HEK293 (cell line): ENCODE data around the gene SOX21.

Experiments
- CTCF ChIA-PET: fragments of 350-600 bp; formaldehyde crosslinking; extraction: SDS; loops from one replicate; lab custom pipeline; 2021; ENCODE audit warnings: antibody characterized with exemption; lab: Yijun Ruan, JAX
- POLR2A ChIA-PET: fragments of 300-600 bp; formaldehyde crosslinking; extraction: SDS; loops from one replicate; lab custom pipeline; 2020; ENCODE audit warnings: antibody characterized with exemption, inconsistent platforms; lab: Yijun Ruan, JAX
- H3K27ac ChIP-seq: fragments of 200-500 bp; sonication (Bioruptor generic); 2 replicates; pipeline ENCODE4 v1.5.1; 2014; ENCODE audit warnings: low read depth, low read length, control low read depth, inconsistent platforms; ENCODE audit errors: extremely low read depth
- H3K36me3 ChIP-seq, 2 experiments: fragments of 200-500 bp in 1 of 2; sonication (Bioruptor generic) in 1 of 2; 1 replicate in 1 of 2; 2 replicates in 1 of 2; pipeline ENCODE4 v1.5.1; 2014 to 2017; ENCODE audit warnings: inconsistent platforms in 2 of 2, low read length in 2 of 2; ENCODE audit not compliant: control insufficient read depth in 2 of 2, insufficient read depth in 1 of 2
- H3K4me1 ChIP-seq: fragments of 200-500 bp; sonication (Bioruptor generic); 2 replicates; pipeline ENCODE4 v1.5.1; 2014; ENCODE audit warnings: mild to moderate bottlenecking, low read length, inconsistent platforms; ENCODE audit not compliant: control insufficient read depth, insufficient read depth
- H3K4me3 ChIP-seq: 2 replicates; pipeline ENCODE4 v1.5.1; 2011; ENCODE audit warnings: low read depth, mild to moderate bottlenecking, control low read depth, low read length, moderate library complexity
- H3K9me3 ChIP-seq: fragments of 200-500 bp; sonication (Bioruptor generic); 2 replicates; pipeline ENCODE4 v1.5.1; 2014; ENCODE audit warnings: low read depth, low read length, inconsistent platforms; ENCODE audit not compliant: control insufficient read depth, insufficient read depth
- AEBP2 ChIP-seq: fragments of 450-650 bp; formaldehyde crosslinking; IDR thresholded peaks from 2 replicates; pipeline ENCODE4 v1.5.1; 2016; ENCODE audit warnings: missing biosample characterization, missing genetic modification characterization, borderline replicate concordance
- HOXC10 ChIP-seq: sonication (generic); formaldehyde crosslinking; IDR thresholded peaks from 2 replicates; pipeline ENCODE4 v1.8.1; 2023; ENCODE audit warnings: mild to moderate bottlenecking, missing genetic modification reagents
- MEIS1 ChIP-seq: sonication (generic); formaldehyde crosslinking; IDR thresholded peaks from 2 replicates; pipeline ENCODE4 v1.8.1; 2022; ENCODE audit warnings: missing genetic modification reagents, mild to moderate bottlenecking, borderline replicate concordance
- PRDM4 ChIP-seq: fragments of 450-650 bp; formaldehyde crosslinking; IDR thresholded peaks from 2 replicates; pipeline ENCODE4 v1.5.1; 2017; ENCODE audit warnings: missing biosample characterization, missing genetic modification characterization
- REST ChIP-seq: fragments of 450-650 bp; formaldehyde crosslinking; IDR thresholded peaks from 2 replicates; pipeline ENCODE4 v1.5.1; 2016; ENCODE audit warnings: missing biosample characterization, missing genetic modification characterization
- SP2 ChIP-seq: fragments of 450-650 bp; formaldehyde crosslinking; IDR thresholded peaks from 2 replicates; pipeline ENCODE4 v1.5.1; 2016; ENCODE audit warnings: missing biosample characterization, missing genetic modification characterization
- YY1 ChIP-seq: fragments of 450-650 bp; formaldehyde crosslinking; IDR thresholded peaks from 2 replicates; pipeline ENCODE4 v1.5.1; 2018; ENCODE audit warnings: missing biosample characterization, missing genetic modification characterization
- ZBTB26 ChIP-seq: fragments of 450-650 bp; formaldehyde crosslinking; optimal IDR thresholded peaks from 2 replicates; pipeline ENCODE3; 2016; ENCODE audit warnings: missing biosample characterization, mild to moderate bottlenecking, missing genetic modification characterization
- ZBTB8A ChIP-seq: fragments of 450-650 bp; formaldehyde crosslinking; IDR thresholded peaks from 2 replicates; pipeline ENCODE4 v1.5.1; 2016; ENCODE audit warnings: missing biosample characterization, missing genetic modification characterization
- ZFHX2 ChIP-seq: fragments of 450-650 bp; formaldehyde crosslinking; conservative IDR thresholded peaks from 2 replicates; pipeline ENCODE4 v1.5.1; 2016; ENCODE audit warnings: missing biosample characterization, missing genetic modification characterization
- ZNF114 ChIP-seq: fragments of 450-650 bp; formaldehyde crosslinking; IDR thresholded peaks from 2 replicates; pipeline ENCODE4 v1.5.0; 2017; ENCODE audit warnings: missing biosample characterization, missing genetic modification characterization
- ZNF121 ChIP-seq: fragments of 450-650 bp; formaldehyde crosslinking; IDR thresholded peaks from 2 replicates; pipeline ENCODE4 v1.5.1; 2016; ENCODE audit warnings: missing biosample characterization, missing genetic modification characterization
- ZNF202 ChIP-seq: fragments of 450-650 bp; formaldehyde crosslinking; IDR thresholded peaks from 2 replicates; pipeline ENCODE4 v1.5.1; 2016; ENCODE audit warnings: missing biosample characterization, missing genetic modification characterization, borderline replicate concordance
- ZNF24 ChIP-seq: fragments of 450-650 bp; formaldehyde crosslinking; IDR thresholded peaks from 2 replicates; pipeline ENCODE4 v1.5.1; 2016; ENCODE audit warnings: missing biosample characterization, missing genetic modification characterization
- ZNF335 ChIP-seq: fragments of 450-650 bp; formaldehyde crosslinking; conservative IDR thresholded peaks from 2 replicates; pipeline ENCODE4 v1.5.1; 2016; ENCODE audit warnings: missing biosample characterization, missing genetic modification characterization
- ZNF394 ChIP-seq: fragments of 450-650 bp; formaldehyde crosslinking; IDR thresholded peaks from 2 replicates; pipeline ENCODE4 v1.5.1; 2016; ENCODE audit warnings: missing biosample characterization, missing genetic modification characterization, mild to moderate bottlenecking, moderate library complexity, borderline replicate concordance
- ZNF529 ChIP-seq: fragments of 450-650 bp; formaldehyde crosslinking; IDR thresholded peaks from 2 replicates; pipeline ENCODE4 v1.5.1; 2017; ENCODE audit warnings: missing genetic modification characterization, missing biosample characterization; ENCODE audit not compliant: insufficient replicate concordance
- ZNF596 ChIP-seq: fragments of 450-650 bp; IDR thresholded peaks from 2 replicates; pipeline ENCODE4 v1.5.0; 2018; ENCODE audit warnings: missing biosample characterization, mild to moderate bottlenecking, missing genetic modification characterization, moderate library complexity
- ZNF629 ChIP-seq: fragments of 450-650 bp; formaldehyde crosslinking; IDR thresholded peaks from 2 replicates; pipeline ENCODE4 v1.5.1; 2017; ENCODE audit warnings: missing biosample characterization, missing genetic modification characterization
- ZNF645 ChIP-seq: fragments of 450-650 bp; formaldehyde crosslinking; IDR thresholded peaks from 2 replicates; pipeline ENCODE4; 2016; ENCODE audit warnings: missing biosample characterization, missing genetic modification characterization
- ZNF660 ChIP-seq: fragments of 450-650 bp; IDR thresholded peaks from 2 replicates; pipeline ENCODE4 v1.5.1; 2018; ENCODE audit warnings: missing biosample characterization, mild to moderate bottlenecking, missing genetic modification characterization
- ZNF76 ChIP-seq: fragments of 450-650 bp; formaldehyde crosslinking; IDR thresholded peaks from 2 replicates; pipeline ENCODE4; 2016; ENCODE audit warnings: low read depth, missing biosample characterization, missing genetic modification characterization, borderline replicate concordance
- ZSCAN30 ChIP-seq: fragments of 450-650 bp; IDR thresholded peaks from 2 replicates; pipeline ENCODE4 v1.5.1; 2018; ENCODE audit warnings: missing biosample characterization, mild to moderate bottlenecking, missing genetic modification characterization, moderate library complexity

The SOX21 gene

GRCh38 chr13:94711561-94712286 is 621 bp downstream of the SOX21 start:
- TF ChIP-seq ZBTB8A (tag by site-specific recombination) (peak; percentile 64; the same call in 1 of the 2 replicates), AEBP2 (tag by site-specific recombination) (no peak), ZNF24 (0 out of 2 replicates have a peak, but pooled peaks have one; percentile 15), MEIS1 (CRISPR knock-in tag) (no peak), ZNF596 (0 out of 2 replicates have a peak, but pooled peaks have one; percentile 24), ZNF335 (tag by site-specific recombination) (peak; percentile 39), ZNF114 (no peak), ZBTB26 (tag by site-specific recombination) (peak; percentile 54), ZNF394 (tag by site-specific recombination) (no peak), YY1 (tag by site-specific recombination) (peak; percentile 11; the same call in 1 of the 2 replicates), SP2 (tag by site-specific recombination) (no peak), ZSCAN30 (tag by site-specific recombination) (0 out of 2 replicates have a peak, but pooled peaks have one; percentile 8), ZFHX2 (tag by site-specific recombination) (peak; percentile 21)
- H3K27ac ChIP-seq, result peak overlapping the region; percentile 26; the same call in 1 of the 2 replicates
- H3K4me3 ChIP-seq, result peak overlapping the region; percentile 61
- no peaks in the 10 kb centered on the region for H3K9me3 ChIP-seq
- H3K4me1 ChIP-seq, result no peaks in the 10 kb centered on the region
- ChIA-PET CTCF (interaction anchor here (0.7 to 1.0 kb wide), 2 partner anchors 36 to 80 kb away, joined by 3 to 4 read pairs; no protein-coding TSS in a partner anchor), POLR2A (no interaction called here)
- H3K36me3 ChIP-seq, result no peaks in the 10 kb centered on the region

- H3K4me3 ChIP-seq, result peak overlapping the region; percentile 33
- no peaks in the 10 kb centered on the region for H3K9me3 ChIP-seq
- POLR2A ChIA-PET, result no interaction called here
- no peaks in the 10 kb centered on the region for H3K36me3 ChIP-seq
- CTCF ChIA-PET, result no interaction called here
- H3K4me1 ChIP-seq, result no peaks in the 10 kb centered on the region
- H3K27ac ChIP-seq, result no peak overlapping the region; the same call in 1 of the 2 replicates
- TF ChIP-seq ZNF76 (tag by site-specific recombination), result no peak
- no peak for TF ChIP-seq REST (tag by site-specific recombination)
- no peak for TF ChIP-seq ZNF121 (tag by site-specific recombination)
- TF ChIP-seq ZNF202, result peak; percentile 96
- peak; percentile 38; the same call in 1 of the 2 replicates for TF ChIP-seq ZNF660 (tag by site-specific recombination)
- no peak for TF ChIP-seq ZNF629 (tag by site-specific recombination)
- TF ChIP-seq HOXC10 (CRISPR knock-in tag), result no peak
- TF ChIP-seq PRDM4, result no peak
- TF ChIP-seq ZNF645 (tag by site-specific recombination), result no peak
- no peak for TF ChIP-seq ZNF529 (tag by site-specific recombination)
Measured at GRCh38 chr13:94710881-94711560, 1.3 kb downstream of the SOX21 start.
